Upper lobe of left lung (tissue), 4 donors: ENCODE data around the gene PRKAB1.

Source experiments
- POLR2A ChIP-seq, 4 donors: fragments of 450-650 bp; IDR thresholded peaks; one replicate each; pipeline ENCODE4 v1.5.1; 2016 to 2017; ENCODE audit warnings: antibody characterized with exemption in 4 of 4, mild to moderate bottlenecking in 2 of 4
- POLR2AphosphoS5 ChIP-seq, 2 donors: sonication (generic); formaldehyde crosslinking; IDR thresholded peaks; one replicate each; pipeline ENCODE4 v1.5.1; 2017; ENCODE audit warnings: antibody characterized with exemption in 2 of 2

- TF ChIP-seq POLR2AphosphoS5 (IDR thresholded peaks at IDR 0.05) (no peak), POLR2A (IDR thresholded peaks at IDR 0.05) (no peak)
These were observed 6.1 kb upstream of the PRKAB1 start for GRCh38 chr12:119661882-119662281.
